GM19193 (cell line): ENCODE results near the gene SLC26A6.

Experiments used
- POLR2A ChIP-seq: IDR thresholded peaks from 4 replicates; pipeline ENCODE4 v1.6.1; 2011; ENCODE audit not compliant: insufficient read depth, insufficient read length; ENCODE audit errors: extremely low read depth

SLC26A6 gene

DNA sequence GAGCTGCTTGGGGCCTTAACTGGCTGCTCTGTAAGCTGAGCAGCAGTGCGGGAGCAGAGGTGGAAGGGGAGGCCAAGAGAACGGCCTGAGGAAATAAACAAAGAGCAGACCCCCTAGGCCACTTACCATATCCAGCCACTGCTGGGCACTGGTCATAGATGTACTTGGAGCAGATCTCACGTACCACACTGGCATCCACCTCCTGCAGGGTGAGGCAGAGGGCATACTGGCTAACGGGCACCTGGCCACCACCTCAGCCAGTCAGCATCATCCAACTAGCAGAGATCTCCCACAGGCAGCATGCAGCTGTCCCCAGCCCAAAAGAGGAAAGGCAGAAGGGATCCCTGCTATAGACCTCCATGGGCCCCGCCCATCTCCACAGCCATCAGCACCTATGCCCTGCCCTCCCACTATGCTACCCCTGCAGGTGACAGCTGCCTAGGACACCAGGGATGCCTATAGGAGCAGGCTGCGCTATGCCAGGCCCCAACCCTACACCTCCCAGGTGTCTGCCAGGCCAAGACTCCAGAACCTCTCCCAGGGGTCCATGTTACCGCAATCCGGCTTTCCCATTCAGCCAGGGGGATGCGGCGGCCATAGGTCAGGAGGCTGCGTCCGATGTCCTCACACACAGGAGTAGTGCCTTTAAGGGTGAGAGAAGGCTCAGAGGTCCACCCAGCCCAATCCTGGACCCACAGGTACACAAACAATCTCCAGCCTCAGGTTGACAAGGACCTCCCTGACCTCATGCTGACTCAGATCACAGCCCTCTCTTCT lies 35.6 kb downstream of the SLC26A6 start:
- TF ChIP-seq POLR2A: no peak

DNA sequence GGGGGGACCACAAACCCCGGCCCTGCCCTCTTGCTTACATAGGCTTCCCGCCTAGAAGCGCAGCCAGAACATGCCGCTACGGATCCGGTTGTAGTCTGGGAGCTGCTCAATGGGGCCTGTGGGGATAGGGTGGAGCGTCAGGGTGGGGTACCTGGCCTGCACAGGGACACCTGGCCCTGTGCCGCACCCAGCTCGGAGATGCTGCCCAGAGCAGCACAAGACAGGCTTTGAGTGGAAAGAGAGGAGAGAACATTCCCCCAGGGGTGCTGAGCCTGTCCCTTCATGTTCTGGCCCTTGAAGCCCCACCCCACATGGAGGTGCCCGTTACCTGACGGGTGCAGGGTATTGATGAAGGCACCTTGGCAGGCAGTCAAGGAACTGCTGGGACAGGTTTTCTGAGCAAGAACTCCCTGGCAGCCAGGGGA lies 36.2 kb downstream of the SLC26A6 start:
- TF ChIP-seq POLR2A: no peak

DNA sequence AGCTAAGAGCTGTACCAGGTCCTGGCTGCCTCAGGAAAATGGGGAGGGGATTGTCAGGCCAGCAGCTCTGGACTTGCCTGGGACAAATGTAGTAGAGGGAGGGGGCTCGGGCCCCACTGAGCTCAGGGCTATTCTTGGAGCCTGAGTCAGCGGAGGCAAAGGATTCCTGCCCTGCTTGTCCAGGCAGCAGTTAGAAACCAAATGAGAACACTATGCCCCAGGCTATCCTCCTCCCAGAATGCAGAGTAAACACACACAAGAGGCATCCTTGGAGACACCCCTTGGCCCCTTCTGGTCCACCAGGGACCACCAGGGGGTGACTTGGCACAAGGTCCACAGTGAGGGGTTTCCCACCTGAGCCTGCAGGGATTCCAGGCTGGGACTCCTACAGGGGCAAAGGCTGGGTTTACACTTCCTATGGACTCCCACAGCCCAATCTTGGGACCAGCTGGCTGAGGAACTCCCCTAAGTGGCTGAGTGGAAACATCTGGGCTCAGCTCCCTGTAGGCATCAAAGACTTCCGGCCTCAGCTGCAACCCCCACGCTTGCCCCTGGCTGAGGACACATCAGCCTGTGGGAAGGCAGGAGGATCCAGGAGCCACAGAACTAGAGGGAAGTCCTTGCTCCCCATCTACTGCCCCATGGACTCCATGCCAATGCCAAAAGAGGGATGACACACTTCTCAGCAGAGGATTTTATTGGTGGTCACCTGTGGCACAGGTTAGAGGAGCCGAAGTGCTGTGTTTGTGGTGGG lies 36.8 kb downstream of the SLC26A6 start:
- no peak for TF ChIP-seq POLR2A

DNA sequence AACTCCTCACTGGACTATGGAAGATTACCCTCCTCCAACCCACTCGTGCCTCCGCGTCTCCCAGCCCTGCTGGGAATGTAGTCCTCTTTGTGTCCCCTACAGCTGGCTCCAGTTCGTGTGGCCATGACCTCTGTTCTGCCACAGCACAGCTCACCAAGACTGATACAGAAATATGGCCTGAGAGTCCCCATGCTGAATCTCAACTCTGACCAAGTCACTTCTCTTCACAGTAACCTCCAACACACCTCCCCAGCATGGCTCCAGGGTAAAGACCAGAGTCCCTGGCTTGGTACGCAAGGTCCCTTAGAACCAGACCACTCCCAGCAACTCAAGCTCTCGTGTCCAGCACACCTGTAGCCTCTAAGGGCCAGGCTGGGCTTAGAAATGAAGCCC lies 37.9 kb downstream of the SLC26A6 start:
- no peak for TF ChIP-seq POLR2A

DNA sequence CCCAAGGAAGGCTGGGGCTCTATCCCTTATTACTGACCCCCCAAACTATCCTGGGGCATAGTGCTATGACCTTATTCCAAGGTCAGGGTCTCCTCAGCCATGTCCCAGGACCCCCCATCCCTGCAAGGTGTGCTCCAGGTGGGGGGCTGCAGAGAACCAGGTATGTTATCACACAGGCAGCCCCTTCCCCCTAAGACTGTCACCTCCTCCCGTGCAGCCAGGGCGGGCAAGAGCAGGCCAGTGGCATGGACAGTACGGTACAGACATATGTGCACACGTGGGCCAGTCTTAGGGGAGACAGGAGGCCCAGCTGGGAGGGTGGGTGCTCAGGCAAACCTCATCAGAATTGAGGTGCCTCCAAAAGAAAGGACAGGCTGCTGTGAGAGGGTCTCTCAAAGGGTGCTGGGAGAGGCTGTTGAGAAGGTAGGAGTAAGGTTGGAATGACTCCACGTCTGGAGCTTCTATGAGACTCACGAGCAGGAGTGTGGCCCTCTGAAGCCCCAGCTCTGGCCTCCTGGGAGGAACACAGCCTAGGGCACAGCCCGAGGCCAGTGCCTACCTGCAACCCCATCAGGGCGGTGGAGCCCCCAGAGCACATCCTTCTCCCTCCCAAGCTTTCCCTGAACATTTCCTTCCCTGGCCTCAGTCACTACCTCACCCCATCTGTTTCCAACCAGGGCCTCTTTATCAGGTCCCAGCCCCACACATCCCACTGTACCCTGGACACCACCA lies 38.4 kb downstream of the SLC26A6 start:
- no peak for TF ChIP-seq POLR2A

DNA sequence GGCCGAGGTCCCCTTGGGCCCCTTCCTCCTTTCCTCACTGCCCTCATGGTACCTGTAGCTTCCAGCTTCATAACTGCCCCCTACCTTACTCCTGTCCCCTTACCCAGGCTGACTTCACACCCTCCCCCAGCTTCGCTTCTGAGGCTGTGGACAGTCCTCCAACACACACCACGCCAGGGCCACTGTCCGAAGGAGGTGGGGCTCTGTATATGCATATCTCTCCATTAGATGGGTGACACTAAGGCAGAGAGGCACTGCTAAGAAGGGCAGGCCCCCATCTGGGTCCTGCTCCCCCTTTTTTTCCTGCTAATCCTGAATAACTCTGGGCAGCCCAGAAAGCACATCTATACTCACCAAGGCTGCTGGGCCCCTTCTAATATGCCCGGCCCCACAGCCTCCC lies 39.1 kb downstream of the SLC26A6 start:
- TF ChIP-seq POLR2A: no peak

DNA sequence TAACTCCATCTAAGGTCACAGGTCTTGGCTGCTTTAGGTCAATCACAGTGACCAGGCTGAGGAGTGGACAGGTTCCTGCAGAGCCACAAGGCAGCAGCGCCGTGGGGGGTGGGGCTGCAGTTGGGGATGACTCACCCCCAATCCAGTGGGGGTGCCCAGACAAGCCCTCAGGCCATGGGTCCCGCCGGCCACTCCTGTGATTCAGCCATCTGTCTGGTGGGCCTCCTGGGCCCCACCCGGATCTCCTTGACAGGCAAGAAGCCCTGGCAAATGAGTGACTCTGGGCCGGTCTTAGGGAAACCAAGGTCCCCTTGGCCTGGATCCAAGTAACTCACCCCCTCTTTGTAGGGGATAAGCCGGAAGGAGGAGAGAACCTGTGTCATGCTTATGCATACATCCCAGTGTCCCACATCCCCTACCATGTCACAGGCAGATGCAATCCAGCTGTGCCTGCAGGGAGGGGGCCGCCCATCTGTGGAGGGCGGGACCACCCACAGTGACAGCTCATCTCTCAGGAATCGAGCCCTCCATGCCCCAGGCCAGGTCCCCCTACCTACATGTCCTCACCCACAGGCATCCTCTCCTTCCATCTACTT lies 39.6 kb downstream of the SLC26A6 start:
- TF ChIP-seq POLR2A: no peak

DNA sequence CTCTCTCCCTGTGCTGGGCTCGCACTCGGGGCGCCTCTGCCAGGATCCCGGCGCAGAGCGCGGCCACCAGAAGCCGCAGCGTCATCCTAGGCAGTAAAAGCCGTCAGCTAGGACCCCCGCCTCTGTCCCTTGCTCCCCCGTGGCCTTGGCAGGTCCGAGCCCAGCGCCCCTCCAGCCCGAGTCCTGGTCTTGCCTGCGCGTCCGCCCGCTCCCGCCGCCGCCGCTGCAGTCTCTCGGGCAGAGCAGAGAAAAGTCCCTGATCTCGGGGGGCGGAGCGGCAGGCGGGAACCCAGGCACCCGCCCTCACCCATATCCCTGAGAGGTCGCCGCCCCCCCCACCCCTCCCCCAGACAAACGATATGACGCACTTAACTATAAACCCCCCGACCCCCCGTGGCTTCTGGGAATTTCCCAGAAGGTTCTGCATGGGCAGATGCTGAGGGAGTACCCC lies 40.2 kb downstream of the SLC26A6 start, which contains the start of gene COL7A1:
Gene COL7A1 (minus strand): TSS at position 255 of the 451 bp plus-strand sequence. CDS start 170 bp downstream, at position 85.
- no peak for TF ChIP-seq POLR2A

DNA sequence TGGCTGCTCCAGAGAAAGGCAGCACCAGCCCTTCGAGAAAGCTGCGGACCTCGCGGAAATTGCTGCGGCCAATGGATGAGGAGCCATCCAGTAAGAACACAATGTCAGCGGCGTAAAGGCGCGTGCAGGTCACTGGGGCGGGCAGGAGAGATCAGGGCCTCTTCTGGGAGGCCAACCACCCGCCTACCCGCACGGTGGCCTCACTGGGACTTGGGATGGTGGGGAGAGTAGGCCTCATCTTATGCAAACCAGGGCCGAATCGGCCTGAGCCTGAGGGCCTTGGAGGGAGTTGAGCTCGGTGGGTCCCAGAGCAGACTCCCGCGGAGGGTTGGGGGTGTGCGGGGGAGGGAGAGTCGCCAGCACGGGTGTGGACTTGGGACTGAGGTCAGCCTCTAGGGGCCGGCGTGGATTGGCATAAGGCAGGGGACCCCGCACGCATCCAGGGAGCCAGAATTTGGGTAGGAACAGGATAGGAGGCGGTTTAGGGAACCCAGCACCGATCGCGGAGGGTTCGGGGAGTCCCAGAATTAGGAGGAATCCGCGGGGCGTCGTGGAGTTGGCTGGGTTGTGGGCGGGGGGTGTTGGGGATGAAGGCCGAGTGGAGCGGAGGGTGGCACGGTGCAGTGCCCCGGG lies 40.7 kb downstream of the SLC26A6 start:
- TF ChIP-seq POLR2A: no peak

DNA sequence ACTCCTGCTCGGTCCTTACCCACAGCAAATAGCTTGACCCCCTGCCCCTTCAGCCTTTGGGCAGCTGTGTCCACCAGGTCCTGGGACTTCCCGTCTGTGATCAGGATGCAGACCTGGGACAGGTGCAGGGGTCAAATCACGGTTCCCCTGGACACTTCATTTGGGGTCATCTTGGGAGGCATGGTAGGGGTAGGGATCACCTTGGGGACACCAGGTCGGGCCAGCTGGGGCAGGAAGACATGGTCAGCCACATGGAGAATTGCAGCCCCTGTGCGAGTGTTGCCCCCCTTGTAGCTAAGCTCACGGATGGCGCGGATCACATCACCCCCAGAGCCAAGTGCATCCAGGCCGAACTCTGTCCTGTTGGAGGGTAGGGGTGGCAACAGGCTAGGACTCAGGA lies 41.9 kb downstream of the SLC26A6 start:
- TF ChIP-seq POLR2A: no peak

DNA sequence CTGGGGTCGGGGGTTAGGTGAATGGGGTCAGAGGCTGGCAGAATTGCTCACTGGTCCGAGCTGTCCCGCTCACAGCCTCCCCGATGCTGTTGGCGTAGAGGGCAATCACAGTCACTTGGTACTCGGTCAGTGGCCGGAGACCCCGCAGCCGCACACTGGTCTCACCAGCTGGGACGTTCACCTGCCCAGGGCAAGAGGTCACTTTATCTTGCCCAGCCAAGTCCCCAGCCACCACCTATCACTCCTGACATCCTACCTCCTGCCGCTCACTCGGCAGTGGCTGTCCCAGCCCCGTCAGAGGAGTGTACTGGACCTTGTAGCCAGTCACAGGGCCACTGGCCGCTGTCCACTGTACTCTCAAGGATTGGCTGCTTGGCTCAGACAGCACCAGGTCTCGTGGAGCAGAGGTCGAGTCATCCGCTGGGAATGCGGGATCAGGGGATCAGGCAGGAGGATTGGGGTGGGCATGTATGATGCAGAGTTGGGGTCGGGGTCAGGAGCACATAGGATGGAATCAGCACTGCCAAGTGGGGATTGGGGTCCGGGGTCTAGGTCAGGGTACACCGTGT lies 42.7 kb downstream of the SLC26A6 start:
- TF ChIP-seq POLR2A: no peak

DNA sequence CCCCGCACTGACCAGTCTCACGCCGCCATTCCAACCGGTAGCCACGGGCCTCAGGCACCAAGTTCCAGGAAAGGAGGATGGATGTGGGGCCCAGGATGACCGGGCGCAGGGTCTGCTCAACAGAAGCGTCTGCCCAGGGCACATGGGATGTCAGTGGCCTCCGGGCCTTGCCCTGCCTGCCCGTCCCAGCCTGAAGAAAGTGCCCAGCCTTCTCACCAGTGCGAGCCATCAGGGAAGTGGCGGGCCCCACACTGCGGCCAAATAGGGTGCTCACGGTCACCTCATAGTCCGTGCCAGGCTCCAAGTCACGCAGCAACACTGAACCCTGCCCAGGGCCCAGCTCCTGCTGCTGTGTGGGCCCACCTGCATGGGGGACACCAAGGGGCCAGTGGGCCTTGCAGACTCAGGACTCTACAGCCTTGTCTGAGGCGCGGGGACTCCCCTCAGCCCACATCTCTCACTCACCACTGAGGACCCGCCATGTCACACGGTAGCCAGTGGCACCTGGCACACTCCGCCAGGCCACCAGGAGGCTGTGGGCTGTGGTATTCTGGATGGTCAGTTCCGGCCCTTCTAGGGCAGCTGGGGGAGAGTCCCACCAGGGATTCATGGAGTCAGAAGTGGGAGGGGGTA lies 43.3 kb downstream of the SLC26A6 start:
- TF ChIP-seq POLR2A: no peak

DNA sequence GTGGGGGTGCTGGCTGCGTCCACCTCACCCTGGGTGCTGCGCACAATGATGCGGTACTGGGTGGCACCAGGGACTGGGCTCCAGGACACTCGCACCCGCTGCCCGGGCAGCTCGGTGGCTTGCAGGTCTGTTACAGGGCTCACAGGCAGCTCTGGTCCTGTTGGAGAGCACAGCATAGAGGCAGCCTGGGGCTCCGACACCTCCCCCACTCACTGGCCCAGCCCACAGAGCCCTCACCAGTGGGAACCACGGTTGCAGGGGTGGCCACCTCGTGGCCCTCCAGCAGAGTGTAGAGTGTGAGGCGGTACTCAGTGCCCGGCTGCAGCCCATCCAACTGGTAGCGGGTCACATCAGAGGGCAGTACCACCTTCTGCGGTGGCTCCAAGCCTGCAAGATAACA lies 43.8 kb downstream of the SLC26A6 start:
- no peak for TF ChIP-seq POLR2A

DNA sequence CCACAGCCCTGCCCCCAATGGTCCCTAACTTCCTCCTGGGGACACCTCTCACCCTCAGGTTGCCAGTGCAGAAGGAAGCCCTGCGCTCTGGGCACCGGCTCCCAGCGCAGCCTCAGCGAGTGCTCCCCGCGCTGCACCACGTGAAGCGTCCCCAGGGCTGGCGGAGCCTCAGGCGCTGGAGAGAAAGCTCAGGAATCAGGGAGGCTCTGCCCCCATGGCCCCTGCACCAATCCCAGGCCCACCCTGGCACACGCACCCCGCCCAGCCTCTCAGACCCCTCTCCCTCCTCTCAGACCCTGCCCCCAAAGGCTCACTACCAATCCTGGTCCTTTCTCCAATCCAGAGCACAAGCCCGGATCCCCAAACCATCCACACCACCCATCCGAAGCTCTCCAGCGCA lies 47.0 kb downstream of the SLC26A6 start:
- TF ChIP-seq POLR2A: no peak
